A673 (cell line): Measurements from ENCODE around the gene YPEL2. TPM values are rescaled to one million over a fixed set of nuclear protein-coding genes. Genes with fewer than 3 reads are reported as not detected.

Experiments
- BruUV-seq: library from RNA; stranded (reverse); fragments of 400-500 nt; replicated peaks from 2 replicates; lab custom pipeline; 2021; lab: Mats Ljungman, UMichigan
- CTCF ChIA-PET: fragments of 300-600 bp; sonication (Branson Sonifier 250); formaldehyde crosslinking; loops from one replicate; lab custom pipeline; 2022; ENCODE audit warnings: antibody characterized with exemption; lab: Charles Lee
- POLR2A ChIA-PET: fragments of 300-600 bp; sonication (Branson Sonifier 250); formaldehyde crosslinking; loops from one replicate; lab custom pipeline; 2022; ENCODE audit warnings: antibody characterized with exemption; ENCODE audit not compliant: low non-redundant PET; lab: Charles Lee
- DNase-seq: peaks from one replicate; pipeline ENCODE4 v3.0.0-alpha.2; 2015; ENCODE audit warnings: low spot score
- H3K27ac ChIP-seq: fragments of 200-600 bp; sonication (generic); 2 replicates; pipeline ENCODE4 v1.5.1; 2016; ENCODE audit warnings: mixed run types, low read depth, mild to moderate bottlenecking, mixed read lengths, antibody characterized with exemption, low read length; ENCODE audit not compliant: poor library complexity, severe bottlenecking
- H3K27me3 ChIP-seq: fragments of 200-600 bp; sonication (generic); replicated peaks from 2 replicates; pipeline ENCODE4 v1.6.1; 2017; ENCODE audit warnings: mixed run types, low read depth, mild to moderate bottlenecking, mixed read lengths, antibody characterized with exemption, low read length; ENCODE audit not compliant: insufficient read depth, poor library complexity
- H3K36me3 ChIP-seq: fragments of 200-600 bp; sonication (generic); 2 replicates; pipeline ENCODE4 v1.6.1; 2016; ENCODE audit warnings: mixed run types, mild to moderate bottlenecking, mixed read lengths, antibody characterized with exemption, low read length; ENCODE audit not compliant: insufficient read depth, poor library complexity, severe bottlenecking
- H3K4me1 ChIP-seq: fragments of 200-600 bp; sonication (generic); 2 replicates; pipeline ENCODE4 v1.6.1; 2017; ENCODE audit warnings: mixed run types, mild to moderate bottlenecking, mixed read lengths, antibody characterized with exemption, low read length; ENCODE audit not compliant: insufficient read depth, poor library complexity, severe bottlenecking
- H3K4me3 ChIP-seq: fragments of 200-600 bp; sonication (generic); 2 replicates; pipeline ENCODE4 v1.5.1; 2016; ENCODE audit warnings: low read depth, mixed run types, mild to moderate bottlenecking, mixed read lengths, low read length; ENCODE audit not compliant: poor library complexity, severe bottlenecking
- H3K9me3 ChIP-seq: fragments of 200-600 bp; sonication (generic); 2 replicates; pipeline ENCODE4 v1.6.1; 2016; ENCODE audit warnings: mixed run types, low read depth, mild to moderate bottlenecking, mixed read lengths, antibody characterized with exemption, low read length; ENCODE audit not compliant: poor library complexity, severe bottlenecking
- EZH2 ChIP-seq: fragments of 200-600 bp; sonication (generic); IDR thresholded peaks from 2 replicates; pipeline ENCODE4 v1.6.1; 2017; ENCODE audit warnings: borderline replicate concordance, low read depth, mild to moderate bottlenecking, mixed read lengths, antibody characterized with exemption, low read length; ENCODE audit not compliant: poor library complexity, severe bottlenecking
- intact Hi-C: fragments of 100-400 bp; cut with micrococcal nuclease; formaldehyde crosslinking; loops from one replicate; pipeline ENCODE4 v1.10.0; 2022; ENCODE audit not compliant: unreplicated experiment
- total RNA-seq: library from RNA; stranded (reverse); gene quantifications from 2 replicates; pipeline ENCODE4 v1.2.3, GENCODE V29; 2021
- TF ChIP-seq, protein P1 (sequence below): fragments of 300-800, 200-600 bp; sonication (generic); conservative IDR thresholded peaks from 2 replicates; pipeline ENCODE4 v1.5.1; 2017; ENCODE audit warnings: low read depth, mild to moderate bottlenecking, antibody characterized with exemption, low read length, moderate library complexity, mixed read lengths

Gene YPEL2
- total RNA-seq, 1 experiment from 2014 or later = 0.60 TPM

DNA sequence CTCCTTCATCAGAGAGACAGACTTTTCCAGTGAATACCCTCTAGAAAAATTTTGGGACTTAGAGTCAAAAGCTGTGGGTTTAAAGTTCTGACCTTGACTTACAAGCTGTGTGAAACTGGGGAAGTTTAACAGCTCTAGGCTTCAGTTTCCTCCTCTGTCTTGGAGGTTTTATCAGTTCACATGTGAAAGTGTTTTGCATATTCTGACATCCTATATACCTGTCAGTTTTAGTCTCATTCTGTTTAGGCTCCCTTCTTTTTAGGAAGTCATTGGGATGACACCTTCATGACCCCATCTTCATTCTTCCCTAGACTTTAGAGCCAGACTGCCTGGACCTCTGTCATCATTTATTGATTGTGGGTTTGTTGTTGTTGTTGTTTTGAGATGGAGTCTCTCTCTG, 44.4 kb downstream of the YPEL2 start:
- ChIA-PET POLR2A (no interaction called here), CTCF (no interaction called here)
- no peak for DNase-seq
- H3K27me3 ChIP-seq = no peaks in the 10 kb centered on the region
- H3K27ac ChIP-seq = no peak overlapping the region
- no peaks in the 10 kb centered on the region for H3K9me3 ChIP-seq
- no peak overlapping the region for H3K4me3 ChIP-seq
- BruUV-seq = no TSS peak
- TF ChIP-seq EZH2 = no peak
- TF ChIP-seq, protein P1, sequence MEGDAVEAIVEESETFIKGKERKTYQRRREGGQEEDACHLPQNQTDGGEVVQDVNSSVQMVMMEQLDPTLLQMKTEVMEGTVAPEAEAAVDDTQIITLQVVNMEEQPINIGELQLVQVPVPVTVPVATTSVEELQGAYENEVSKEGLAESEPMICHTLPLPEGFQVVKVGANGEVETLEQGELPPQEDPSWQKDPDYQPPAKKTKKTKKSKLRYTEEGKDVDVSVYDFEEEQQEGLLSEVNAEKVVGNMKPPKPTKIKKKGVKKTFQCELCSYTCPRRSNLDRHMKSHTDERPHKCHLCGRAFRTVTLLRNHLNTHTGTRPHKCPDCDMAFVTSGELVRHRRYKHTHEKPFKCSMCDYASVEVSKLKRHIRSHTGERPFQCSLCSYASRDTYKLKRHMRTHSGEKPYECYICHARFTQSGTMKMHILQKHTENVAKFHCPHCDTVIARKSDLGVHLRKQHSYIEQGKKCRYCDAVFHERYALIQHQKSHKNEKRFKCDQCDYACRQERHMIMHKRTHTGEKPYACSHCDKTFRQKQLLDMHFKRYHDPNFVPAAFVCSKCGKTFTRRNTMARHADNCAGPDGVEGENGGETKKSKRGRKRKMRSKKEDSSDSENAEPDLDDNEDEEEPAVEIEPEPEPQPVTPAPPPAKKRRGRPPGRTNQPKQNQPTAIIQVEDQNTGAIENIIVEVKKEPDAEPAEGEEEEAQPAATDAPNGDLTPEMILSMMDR = no peak
- H3K36me3 ChIP-seq = no peaks in the 10 kb centered on the region
- H3K4me1 ChIP-seq = peaks cover 14% of the 10 kb centered on the region
- intact Hi-C loops = no loop called here

DNA sequence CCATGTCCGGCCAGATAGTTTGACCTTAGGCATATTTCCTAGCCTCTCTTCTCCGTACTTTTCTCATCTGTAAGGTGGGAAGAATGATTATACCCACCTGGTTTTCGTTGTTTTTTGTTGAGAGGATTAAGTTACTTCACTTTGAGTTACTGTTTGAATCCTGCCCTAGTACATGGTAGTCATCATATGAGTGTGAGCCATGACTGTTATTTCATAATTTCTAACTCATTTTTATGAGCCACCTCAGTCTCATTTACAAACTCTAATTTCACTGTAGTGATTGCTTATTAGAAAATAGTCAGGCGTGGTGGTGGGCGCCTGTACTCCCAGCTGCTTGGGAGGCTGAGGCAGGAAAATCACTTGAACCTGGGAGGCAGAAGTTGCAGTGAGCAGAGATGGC, 45.1 kb downstream of the YPEL2 start:
- Histone ChIP-seq H3K4me3 (no peak overlapping the region), H3K4me1 (peaks cover 14% of the 10 kb centered on the region), H3K9me3 (no peaks in the 10 kb centered on the region), H3K27me3 (no peaks in the 10 kb centered on the region), H3K27ac (no peak overlapping the region), H3K36me3 (no peaks in the 10 kb centered on the region)
- no TSS peak for BruUV-seq
- CTCF ChIA-PET = no interaction called here
- TF ChIP-seq, protein P1 = no peak
- no peak for TF ChIP-seq EZH2
- DNase-seq = no peak
- intact Hi-C loops = no loop called here
- POLR2A ChIA-PET = no interaction called here

DNA sequence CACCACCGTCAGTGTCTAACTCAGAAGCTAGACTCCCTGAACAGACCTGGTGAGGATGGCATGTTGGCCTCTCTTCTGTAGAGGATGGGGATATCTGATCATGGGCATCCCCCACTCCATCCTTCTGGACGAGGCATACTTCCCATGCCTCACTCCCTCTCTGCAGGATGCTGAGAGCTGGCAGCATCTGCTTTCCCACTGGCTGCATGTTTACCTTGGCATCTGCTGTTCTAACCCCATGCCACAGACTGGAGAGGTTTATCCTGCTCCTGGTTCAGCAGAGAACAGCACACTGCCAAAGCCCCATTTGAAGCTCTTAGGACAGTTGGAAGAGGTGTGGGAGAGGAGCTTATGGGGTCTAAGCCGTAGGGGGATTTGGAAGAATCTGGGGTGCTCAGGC, 46.0 kb downstream of the YPEL2 start:
- H3K9me3 ChIP-seq = no peaks in the 10 kb centered on the region
- peaks cover 14% of the 10 kb centered on the region for H3K4me1 ChIP-seq
- H3K4me3 ChIP-seq = no peak overlapping the region
- no TSS peak for BruUV-seq
- TF ChIP-seq, protein P1 = no peak
- TF ChIP-seq EZH2 = no peak
- H3K27ac ChIP-seq = no peak overlapping the region
- intact Hi-C loops = no loop called here
- no peak for DNase-seq
- no peaks in the 10 kb centered on the region for H3K27me3 ChIP-seq
- POLR2A ChIA-PET = no interaction called here
- H3K36me3 ChIP-seq = no peaks in the 10 kb centered on the region
- CTCF ChIA-PET = no interaction called here
